ENCODE measurements around the gene SLCO1A2.

- TF ChIP-seq, protein P1, sequence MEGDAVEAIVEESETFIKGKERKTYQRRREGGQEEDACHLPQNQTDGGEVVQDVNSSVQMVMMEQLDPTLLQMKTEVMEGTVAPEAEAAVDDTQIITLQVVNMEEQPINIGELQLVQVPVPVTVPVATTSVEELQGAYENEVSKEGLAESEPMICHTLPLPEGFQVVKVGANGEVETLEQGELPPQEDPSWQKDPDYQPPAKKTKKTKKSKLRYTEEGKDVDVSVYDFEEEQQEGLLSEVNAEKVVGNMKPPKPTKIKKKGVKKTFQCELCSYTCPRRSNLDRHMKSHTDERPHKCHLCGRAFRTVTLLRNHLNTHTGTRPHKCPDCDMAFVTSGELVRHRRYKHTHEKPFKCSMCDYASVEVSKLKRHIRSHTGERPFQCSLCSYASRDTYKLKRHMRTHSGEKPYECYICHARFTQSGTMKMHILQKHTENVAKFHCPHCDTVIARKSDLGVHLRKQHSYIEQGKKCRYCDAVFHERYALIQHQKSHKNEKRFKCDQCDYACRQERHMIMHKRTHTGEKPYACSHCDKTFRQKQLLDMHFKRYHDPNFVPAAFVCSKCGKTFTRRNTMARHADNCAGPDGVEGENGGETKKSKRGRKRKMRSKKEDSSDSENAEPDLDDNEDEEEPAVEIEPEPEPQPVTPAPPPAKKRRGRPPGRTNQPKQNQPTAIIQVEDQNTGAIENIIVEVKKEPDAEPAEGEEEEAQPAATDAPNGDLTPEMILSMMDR (IDR thresholded peaks at IDR 0.05) = no peak
- TF ChIP-seq POLR2A (IDR thresholded peaks at IDR 0.05) = no peak
Measured at GRCh38 chr12:21370845-21371449, 36.2 kb upstream of the SLCO1A2 start.
